NT2/D1 (cell line): ENCODE measurements around the gene COG6.

ENCODE experiments used
- YY1 ChIP-seq: IDR thresholded peaks from 2 replicates; pipeline ENCODE4 v1.6.1; 2011; ENCODE audit not compliant: insufficient read length, insufficient read depth
- ZNF274 ChIP-seq: IDR thresholded peaks from 2 replicates; pipeline ENCODE4 v1.6.1; 2011; ENCODE audit warnings: mild to moderate bottlenecking, low read depth, low read length

- TF ChIP-seq ZNF274 = no peak
- TF ChIP-seq YY1 = no peak
Measured at GRCh38 chr13:39776439-39776838, 121.0 kb downstream of the COG6 start.
